GM12875 (cell line): ENCODE data around the gene UHRF1.
"Not testable (repeated sequence)": the region's sequence is repeated elsewhere in the genome, so short reads cannot be mapped to it uniquely, and the experiment has no call there.

ENCODE experiments used
- H3K4me3 ChIP-seq: one replicate; pipeline ENCODE4 v1.5.1; 2011; ENCODE audit warnings: low read depth, low read length, control low read depth
- TF ChIP-seq, protein P1 (sequence below): IDR thresholded peaks from 2 replicates; pipeline ENCODE4 v1.5.1; 2011; ENCODE audit warnings: low read depth, mild to moderate bottlenecking, control low read depth, inconsistent platforms, low read length, moderate library complexity, borderline replicate concordance; ENCODE audit not compliant: insufficient read depth

UHRF1 gene

DNA sequence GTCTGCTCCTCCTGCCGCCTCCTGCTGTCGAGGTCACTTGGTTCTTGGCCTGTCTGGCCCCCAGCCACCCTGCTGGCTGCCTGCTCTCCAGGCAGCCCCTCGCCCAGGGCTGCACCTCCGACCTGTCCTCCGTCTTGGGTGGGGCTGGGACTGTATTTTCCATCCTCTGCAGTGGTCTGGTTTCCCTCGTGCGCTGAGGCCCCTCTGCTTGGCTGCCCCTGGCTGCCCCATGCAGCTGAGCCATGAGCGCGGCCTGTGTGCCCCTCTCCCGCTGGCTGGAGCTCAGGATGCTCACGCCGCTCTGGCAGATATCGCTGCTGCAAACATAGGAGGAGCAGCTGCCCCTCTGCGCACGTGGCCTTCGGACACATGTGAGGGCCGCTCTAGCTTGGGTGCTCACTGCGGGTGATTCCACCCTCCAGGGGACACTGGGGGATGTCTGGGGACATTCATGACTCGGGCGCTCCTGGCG is 14.0 kb downstream of the UHRF1 start:
- no peak overlapping the region for H3K4me3 ChIP-seq
- TF ChIP-seq, protein P1, sequence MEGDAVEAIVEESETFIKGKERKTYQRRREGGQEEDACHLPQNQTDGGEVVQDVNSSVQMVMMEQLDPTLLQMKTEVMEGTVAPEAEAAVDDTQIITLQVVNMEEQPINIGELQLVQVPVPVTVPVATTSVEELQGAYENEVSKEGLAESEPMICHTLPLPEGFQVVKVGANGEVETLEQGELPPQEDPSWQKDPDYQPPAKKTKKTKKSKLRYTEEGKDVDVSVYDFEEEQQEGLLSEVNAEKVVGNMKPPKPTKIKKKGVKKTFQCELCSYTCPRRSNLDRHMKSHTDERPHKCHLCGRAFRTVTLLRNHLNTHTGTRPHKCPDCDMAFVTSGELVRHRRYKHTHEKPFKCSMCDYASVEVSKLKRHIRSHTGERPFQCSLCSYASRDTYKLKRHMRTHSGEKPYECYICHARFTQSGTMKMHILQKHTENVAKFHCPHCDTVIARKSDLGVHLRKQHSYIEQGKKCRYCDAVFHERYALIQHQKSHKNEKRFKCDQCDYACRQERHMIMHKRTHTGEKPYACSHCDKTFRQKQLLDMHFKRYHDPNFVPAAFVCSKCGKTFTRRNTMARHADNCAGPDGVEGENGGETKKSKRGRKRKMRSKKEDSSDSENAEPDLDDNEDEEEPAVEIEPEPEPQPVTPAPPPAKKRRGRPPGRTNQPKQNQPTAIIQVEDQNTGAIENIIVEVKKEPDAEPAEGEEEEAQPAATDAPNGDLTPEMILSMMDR: no peak

DNA sequence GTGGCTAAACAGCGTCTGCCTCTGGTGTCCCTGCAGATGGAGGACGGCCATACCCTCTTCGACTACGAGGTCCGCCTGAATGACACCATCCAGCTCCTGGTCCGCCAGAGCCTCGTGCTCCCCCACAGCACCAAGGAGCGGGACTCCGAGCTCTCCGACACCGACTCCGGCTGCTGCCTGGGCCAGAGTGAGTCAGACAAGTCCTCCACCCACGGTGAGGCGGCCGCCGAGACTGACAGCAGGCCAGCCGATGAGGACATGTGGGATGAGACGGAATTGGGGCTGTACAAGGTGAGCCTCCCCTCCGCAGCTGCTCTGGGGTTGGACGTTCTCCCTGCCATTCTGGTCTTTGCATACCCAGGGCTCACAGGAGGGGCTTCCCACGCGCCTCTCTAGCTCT is 19.9 kb downstream of the UHRF1 start:
- H3K4me3 ChIP-seq: no peak overlapping the region
- TF ChIP-seq, protein P1: no peak

DNA sequence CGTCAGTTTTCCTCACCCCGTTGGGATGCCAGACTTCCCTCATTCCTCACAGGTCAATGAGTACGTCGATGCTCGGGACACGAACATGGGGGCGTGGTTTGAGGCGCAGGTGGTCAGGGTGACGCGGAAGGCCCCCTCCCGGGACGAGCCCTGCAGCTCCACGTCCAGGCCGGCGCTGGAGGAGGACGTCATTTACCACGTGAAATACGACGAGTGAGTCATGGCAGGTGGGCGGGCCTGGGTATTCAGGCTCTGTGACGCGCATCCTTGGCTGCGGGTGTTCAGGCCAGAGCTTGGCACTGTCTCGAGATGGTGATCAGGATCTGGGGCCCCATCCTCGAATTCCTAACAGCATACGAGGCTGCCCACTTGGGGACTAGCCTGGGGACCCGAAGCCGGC is 21.4 kb downstream of the UHRF1 start:
- H3K4me3 ChIP-seq: no peak overlapping the region
- TF ChIP-seq, protein P1: no peak

DNA sequence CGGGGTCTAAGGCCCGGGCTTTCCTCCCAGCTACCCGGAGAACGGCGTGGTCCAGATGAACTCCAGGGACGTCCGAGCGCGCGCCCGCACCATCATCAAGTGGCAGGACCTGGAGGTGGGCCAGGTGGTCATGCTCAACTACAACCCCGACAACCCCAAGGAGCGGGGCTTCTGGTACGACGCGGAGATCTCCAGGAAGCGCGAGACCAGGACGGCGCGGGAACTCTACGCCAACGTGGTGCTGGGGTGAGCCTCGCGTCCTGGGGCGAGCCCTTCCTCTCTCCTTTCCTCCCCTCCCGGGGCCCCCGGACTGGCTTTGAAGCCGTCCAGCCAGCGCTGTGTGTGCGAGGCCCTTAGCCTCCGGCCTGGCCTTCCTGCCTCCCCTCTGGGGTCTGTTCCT is 23.4 kb downstream of the UHRF1 start:
- no peak overlapping the region for H3K4me3 ChIP-seq
- TF ChIP-seq, protein P1: no peak

DNA sequence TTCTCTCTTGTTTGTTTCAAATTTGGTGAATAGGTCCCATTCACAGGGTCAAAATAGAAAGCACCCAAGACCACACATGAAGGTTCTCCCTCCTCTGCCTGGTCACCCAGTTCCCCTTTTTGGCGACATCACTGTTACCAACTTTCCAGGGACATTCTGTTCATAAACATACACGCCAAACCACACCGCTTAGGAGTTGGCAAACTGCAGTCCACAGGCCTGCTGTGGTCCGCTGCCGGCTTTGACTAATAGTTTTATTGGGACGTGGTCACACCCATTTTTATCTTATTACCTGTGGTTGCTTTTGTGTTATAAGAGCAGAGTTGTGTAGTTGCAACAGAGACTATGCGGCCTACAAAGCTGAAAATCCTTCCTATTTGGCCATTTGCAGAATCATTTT is 24.2 kb downstream of the UHRF1 start:
- no peak overlapping the region for H3K4me3 ChIP-seq

DNA sequence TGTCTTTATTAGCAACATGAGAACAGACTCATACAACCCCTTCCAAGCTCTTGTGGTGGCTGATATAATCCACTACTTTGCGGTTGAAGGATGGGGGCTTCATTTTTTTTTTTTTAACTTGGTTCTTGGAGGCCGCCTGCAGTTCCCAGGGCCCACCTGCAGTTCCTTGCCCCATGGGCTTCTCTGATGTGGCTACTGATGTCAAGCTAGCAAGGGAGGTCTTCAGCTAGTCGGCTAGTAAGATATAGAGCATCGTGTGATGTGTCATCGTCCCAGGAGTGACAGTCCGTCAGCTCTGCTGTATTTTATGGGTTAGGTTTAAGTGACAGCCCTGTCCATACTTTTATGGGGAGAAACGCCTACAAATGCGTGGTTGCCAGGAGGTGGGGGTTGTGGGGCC is 26.1 kb downstream of the UHRF1 start:
- TF ChIP-seq, protein P1: no peak
- H3K4me3 ChIP-seq: no peak overlapping the region

More for the DNA sequence above, 24.2 kb downstream of the UHRF1 start:
- TF ChIP-seq, protein P1: no peak

DNA sequence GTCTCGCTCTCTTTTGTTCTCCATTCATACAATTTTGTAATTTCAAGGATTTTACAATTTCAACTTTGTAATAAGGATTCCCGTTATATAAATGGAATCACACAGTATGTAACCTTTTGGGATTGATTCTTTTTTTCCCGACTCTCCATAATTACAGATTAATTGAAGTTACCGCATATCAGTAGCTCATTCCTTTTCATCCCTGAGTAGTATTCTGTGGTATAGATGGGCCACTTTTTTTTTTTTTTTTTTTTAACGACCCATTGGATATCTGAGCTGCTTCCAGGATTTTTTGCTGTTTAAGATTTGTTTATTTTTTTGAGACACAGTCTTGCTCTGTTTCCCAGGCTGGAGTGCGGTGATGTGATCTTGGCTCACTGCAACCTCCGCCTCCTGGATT is 27.8 kb downstream of the UHRF1 start:
- no peak overlapping the region for H3K4me3 ChIP-seq
- TF ChIP-seq, protein P1: no peak

DNA sequence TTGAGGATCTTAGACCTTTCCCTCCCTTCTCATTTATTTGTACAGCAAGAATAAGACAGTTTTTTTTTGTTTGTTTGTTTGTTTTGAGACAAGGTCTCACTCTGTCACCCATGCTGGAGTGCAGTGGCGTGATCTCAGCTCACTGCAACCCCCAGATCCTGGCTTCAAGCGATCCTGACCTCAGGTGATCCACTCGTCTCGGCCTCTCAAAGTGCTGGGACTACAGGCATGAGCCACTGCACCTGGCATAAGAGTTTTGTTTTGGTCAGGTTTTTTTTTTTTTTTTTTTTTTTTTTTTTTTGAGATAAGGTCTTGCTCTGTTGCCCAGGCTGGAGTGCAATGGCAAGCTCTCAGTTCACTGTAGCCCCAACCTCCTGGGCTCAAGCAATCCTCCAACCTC is 29.2 kb downstream of the UHRF1 start:
- not testable (repeated sequence) for H3K4me3 ChIP-seq
